GM04503 (cell line): Measurements from ENCODE around the gene TBX6.
"Not testable (repeated sequence)": the region's sequence is repeated elsewhere in the genome, so short reads cannot be mapped to it uniquely, and the experiment has no call there.

Source experiments
- DNase-seq: peaks from one replicate; pipeline ENCODE4 v3.0.0-alpha.2; 2012; ENCODE audit warnings: low read depth

Gene TBX6

GRCh38 chr16:30065943-30066760 is 25.6 kb downstream of the TBX6 start:
- DNase-seq: no peak

- peak; percentile 91 for DNase-seq
These were observed 26.4 kb downstream of the TBX6 start, which contains the start of gene ALDOA for GRCh38 chr16:30065102-30065942. Gene ALDOA, plus strand, starts transcription at chr16:30065760. Its CDS starts 1,138 bp downstream, at chr16:30066898.

DNA sequence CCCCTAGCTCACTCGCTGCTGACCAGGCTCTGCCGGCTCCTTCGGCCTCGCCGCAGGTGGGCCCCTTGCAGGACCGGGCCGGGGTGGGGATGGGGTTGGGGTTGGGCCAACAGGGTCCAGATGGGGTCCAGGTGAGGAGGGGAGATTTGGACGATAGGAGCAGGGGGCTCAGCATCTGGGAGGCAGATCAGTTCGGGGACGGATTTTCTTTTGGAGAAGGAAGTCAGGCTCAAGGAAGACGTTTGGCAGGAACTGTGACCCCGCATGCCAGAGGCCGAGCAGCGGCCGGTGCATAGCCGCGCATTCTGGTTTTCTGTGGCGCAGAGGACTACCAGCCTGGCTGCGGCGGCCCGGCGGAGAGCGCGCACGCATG is 27.0 kb downstream of the TBX6 start:
- DNase-seq: no peak

DNA sequence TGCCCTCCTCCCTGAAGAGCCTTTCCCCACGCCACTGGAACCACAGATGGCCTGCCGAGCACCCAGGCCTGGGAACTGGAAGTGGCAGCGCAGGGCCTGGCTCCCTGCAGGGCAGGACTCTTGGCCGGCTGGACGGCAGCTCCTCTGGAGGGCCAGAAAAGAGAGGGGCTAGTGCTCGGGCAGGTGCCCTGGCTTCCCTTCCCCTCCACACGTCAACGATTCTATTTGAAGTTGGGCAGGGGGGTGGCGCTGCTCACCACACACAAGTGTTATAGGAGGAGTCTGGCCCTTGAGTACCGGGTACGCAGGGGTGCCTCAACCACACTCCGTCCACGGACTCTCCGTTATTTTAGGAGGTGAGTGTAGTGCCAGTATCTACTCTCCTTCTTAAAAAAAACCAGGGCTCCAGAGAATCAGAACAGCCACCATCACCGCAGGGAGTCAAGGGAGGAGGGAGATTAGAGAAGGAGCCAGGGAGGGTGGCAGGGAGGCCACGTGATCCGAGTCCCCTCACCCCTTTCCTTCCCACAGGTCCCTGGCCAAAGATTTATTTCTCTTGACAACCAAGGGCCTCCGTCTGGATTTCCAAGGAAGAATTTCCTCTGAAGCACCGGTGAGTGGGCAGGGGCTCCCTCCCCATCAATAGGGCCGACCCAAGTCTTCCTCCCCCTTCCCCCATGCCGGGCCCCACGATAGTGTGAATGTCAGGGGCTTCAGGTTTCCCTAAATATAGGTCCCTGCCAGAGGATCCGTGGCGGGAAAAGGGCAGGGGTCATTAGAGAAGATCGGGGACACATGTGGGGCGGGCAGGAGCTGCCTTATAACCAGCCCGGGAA is 27.6 kb downstream of the TBX6 start:
- no peak for DNase-seq

GRCh38 chr16:30063278-30063892 is 28.3 kb downstream of the TBX6 start:
- no peak for DNase-seq

- no peak for DNase-seq
These were observed 30.7 kb downstream of the TBX6 start for GRCh38 chr16:30060836-30061554.

DNA sequence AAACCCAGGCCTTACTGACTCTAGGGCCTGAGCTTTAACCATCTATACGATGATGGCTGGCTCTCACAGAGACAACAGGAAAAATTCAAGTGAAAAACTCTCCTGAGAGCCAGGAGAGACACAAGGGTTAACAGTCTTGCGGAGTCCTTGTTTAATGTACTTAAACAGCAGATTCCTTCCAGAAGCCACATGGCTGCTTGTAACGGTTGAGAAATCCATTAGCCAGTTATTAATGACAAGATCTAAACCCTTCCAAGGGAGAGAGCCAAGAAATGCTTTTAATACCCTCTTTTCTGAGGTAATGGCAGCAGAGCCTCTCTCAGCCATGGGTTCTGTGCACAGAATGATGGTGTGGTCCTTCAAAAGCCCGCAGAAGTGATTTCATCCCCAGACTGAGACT is 31.4 kb downstream of the TBX6 start:
- DNase-seq: no peak

GRCh38 chr16:30054959-30055553 is 36.7 kb downstream of the TBX6 start:
- DNase-seq: no peak

GRCh38 chr16:30054451-30054850 is 37.3 kb downstream of the TBX6 start:
- DNase-seq: no peak

DNA sequence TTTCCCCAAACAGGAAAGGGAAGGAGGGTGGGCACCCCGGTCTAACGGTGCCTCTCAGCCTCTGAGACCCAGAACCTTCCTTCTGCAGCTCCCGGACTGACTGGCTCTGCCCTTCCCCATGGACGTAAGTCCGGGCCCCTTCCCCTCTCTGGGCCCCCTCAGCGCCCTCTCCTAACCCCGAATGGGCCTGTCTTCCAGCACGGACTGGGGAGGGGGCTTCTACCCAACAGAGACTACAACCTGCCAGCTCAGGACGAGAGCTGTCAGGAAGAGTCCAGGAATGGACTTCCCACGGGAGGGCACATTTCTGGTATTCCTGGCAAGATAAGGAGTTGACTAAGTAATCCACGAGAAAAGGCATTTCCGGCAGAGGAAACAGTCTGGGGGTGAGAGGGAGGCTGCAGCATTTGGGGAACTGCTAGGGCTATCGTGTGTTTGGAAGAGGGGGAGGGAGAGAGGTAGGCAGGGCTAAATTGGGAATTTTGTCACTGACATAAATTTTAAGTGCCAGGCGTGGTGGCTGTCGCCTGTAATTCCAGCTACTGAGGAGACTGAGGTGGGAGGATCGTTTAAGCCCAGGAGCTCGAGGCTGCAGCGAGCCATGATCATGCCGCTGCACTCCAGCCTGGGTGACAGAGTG is 38.2 kb downstream of the TBX6 start:
- DNase-seq: no peak

GRCh38 chr16:30052671-30053372 is 38.9 kb downstream of the TBX6 start:
- DNase-seq: no peak

GRCh38 chr16:30051518-30051917 is 40.2 kb downstream of the TBX6 start:
- no peak for DNase-seq

DNA sequence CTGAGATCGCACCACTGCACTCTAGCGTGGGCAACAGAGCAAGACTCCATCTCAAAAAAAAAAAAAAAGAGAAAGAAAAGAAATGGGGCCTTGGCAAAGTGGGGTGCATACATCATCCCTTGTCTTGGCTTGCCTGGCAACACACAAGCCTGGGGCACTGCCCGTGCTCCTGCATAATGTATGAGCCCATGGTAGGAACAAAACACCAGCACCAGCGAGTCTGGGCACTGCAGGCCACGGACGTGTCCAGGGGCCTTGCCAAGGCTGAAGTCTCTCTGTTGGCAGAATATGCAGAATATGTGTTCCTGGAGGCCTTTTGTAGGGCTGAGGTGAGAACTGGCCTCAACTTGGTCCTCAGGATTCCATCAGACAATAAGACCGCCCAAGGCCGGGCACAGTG is 41.9 kb downstream of the TBX6 start:
- no peak for DNase-seq

GRCh38 chr16:30046588-30046987 is 45.1 kb downstream of the TBX6 start:
- DNase-seq: no peak

GRCh38 chr16:30046178-30046577 is 45.5 kb downstream of the TBX6 start:
- DNase-seq: no peak

- no peak for DNase-seq
These were observed 49.9 kb downstream of the TBX6 start for GRCh38 chr16:30041841-30042240.

DNA sequence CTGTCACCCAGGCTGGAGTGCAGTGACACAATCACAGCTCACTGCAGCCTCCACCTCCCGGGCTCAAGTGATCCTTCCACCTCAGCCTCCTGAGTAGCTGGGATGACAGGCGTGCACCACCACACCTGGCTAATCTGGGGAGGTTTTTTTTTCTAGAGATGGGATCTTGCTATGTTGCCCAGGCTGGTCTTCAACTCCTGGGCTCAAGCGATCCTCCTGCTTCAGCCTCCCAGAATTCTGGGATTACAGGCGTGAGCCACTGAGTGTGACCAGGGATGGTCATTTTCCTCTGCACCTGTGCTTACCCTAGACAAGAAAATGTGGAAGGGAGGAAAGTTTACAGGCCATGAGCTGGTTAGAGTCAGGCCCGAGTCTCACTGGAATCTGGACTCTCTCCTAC is 51.0 kb downstream of the TBX6 start:
- DNase-seq: not testable (repeated sequence)

DNA sequence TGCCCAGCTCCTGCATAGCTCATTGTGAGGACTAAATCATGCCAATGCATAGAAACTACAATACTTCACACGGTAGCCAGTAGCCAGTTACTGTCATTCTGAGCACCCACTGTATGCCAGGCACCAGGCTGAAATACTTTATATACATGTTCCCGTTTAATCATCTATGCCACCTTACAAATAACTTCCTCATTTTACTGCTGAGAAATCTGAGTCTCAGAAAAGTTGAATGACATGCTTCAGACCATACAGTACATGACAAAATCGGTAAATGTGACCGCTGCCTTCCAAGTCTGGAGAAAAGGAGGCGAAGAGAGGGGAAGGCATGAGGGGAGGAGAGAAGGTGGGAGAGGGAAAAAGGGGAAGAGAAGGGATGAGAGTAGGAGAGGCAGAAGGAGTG is 51.5 kb downstream of the TBX6 start:
- no peak for DNase-seq
